Measurements from ENCODE around the gene SLC7A9.
"Not testable (repeated sequence)": the region's sequence is repeated elsewhere in the genome, so short reads cannot be mapped to it uniquely, and the experiment has no call there.

The SLC7A9 gene

GRCh38 chr19:32869369-32869965 is at the start of gene SLC7A9:
Gene SLC7A9, minus strand, starts transcription at chr19:32869767. Its CDS starts 1,233 bp downstream, at chr19:32868534.
- no peak for DNase-seq

GRCh38 chr19:32919365-32919764 is 49.8 kb upstream of the SLC7A9 start:
- DNase-seq, result no peak

GRCh38 chr19:32917616-32917996 is 48.0 kb upstream of the SLC7A9 start:
- DNase-seq, result no peak

- DNase-seq, result no peak
Observed at GRCh38 chr19:32916969-32917615, 47.5 kb upstream of the SLC7A9 start.

GRCh38 chr19:32914879-32915660 is 45.5 kb upstream of the SLC7A9 start:
- DNase-seq, result no peak

- DNase-seq, result no peak
Observed at GRCh38 chr19:32911467-32911866, 41.9 kb upstream of the SLC7A9 start.

GRCh38 chr19:32910874-32911273 is 41.3 kb upstream of the SLC7A9 start:
- no peak for DNase-seq

GRCh38 chr19:32910094-32910493 is 40.5 kb upstream of the SLC7A9 start:
- no peak for DNase-seq

GRCh38 chr19:32909257-32909656 is 39.7 kb upstream of the SLC7A9 start:
- DNase-seq, result no peak

- DNase-seq, result no peak
Observed at GRCh38 chr19:32908641-32909190, 39.1 kb upstream of the SLC7A9 start.

GRCh38 chr19:32902448-32902847 is 32.9 kb upstream of the SLC7A9 start:
- DNase-seq, result no peak

- no peak for DNase-seq
Observed at GRCh38 chr19:32901504-32902161, 32.1 kb upstream of the SLC7A9 start.

- DNase-seq, result no peak
Observed at GRCh38 chr19:32896516-32897214, 27.1 kb upstream of the SLC7A9 start.

- no peak for DNase-seq
Observed at GRCh38 chr19:32895384-32895783, 25.8 kb upstream of the SLC7A9 start.

GRCh38 chr19:32891609-32892008 is 22.0 kb upstream of the SLC7A9 start:
- no peak for DNase-seq

- DNase-seq, result no peak
Observed at GRCh38 chr19:32890841-32891240, 21.3 kb upstream of the SLC7A9 start.

GRCh38 chr19:32890326-32890725 is 20.8 kb upstream of the SLC7A9 start:
- no peak for DNase-seq

- no peak for DNase-seq
Observed at GRCh38 chr19:32889137-32889934, 19.8 kb upstream of the SLC7A9 start.

GRCh38 chr19:32887572-32888215 is 18.1 kb upstream of the SLC7A9 start:
- DNase-seq, result no peak

GRCh38 chr19:32886241-32886640 is 16.7 kb upstream of the SLC7A9 start:
- DNase-seq, result no peak

GRCh38 chr19:32885255-32885654 is 15.7 kb upstream of the SLC7A9 start:
- not testable (repeated sequence) for DNase-seq

Measured in Kasumi-1 (cell line).